ENCODE measurements around the gene POU3F1. TPM values are rescaled to one million over a fixed set of nuclear protein-coding genes. Genes with fewer than 3 reads are reported as not detected.

Gene POU3F1
- total RNA-seq: 1 to 10 TPM in 1 of 2 donors, under 1 TPM in 1; 0.67 to 3.4 TPM

GRCh38 chr1:38046333-38046883, at the start of gene POU3F1:
Gene POU3F1, minus strand, starts transcription at chr1:38046793. Its CDS starts 50 bp downstream, at chr1:38046743.

DNA sequence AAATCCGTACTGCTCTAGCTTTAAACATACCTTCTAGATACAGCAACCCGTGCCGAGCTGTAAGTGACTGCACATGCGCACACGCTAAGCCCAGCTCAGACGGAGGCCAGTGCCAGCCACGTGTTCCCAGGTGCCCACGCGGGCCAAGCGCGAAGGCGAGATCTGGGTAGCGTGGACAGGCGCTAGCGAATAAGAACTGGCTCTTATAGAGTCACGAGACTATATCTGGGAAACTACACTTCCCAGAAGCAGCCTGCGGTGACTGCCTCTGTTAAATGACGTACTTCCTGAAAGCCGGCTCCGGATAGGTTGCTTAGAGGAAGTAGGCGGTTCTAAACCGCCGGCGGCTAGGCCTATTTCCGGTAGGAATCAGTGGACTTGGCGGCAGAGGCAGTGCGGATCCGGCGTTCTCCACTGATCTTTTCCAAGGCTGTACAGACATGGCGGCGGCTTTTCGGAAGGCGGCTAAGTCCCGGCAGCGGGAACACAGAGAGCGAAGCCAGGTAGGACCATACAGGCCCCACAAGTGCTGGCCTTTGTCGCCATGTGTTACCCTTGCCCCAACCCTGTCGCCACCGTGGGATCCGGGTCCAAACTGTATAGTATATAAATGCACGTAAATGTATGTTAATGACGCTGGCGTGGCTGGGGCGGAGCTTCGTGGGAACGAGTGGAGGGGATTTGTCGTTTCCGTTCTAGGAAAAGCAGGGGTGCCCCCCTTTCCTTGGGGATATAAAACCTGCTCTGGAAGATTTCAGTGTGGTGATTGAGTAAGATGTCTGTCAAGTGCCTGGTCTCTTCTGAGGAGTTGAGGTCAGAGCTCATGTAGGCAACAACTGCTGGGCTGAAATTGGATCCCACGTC, 34.0 kb downstream of the POU3F1 start, which contains the start of gene UTP11:
UTP11 (plus strand) TSS at position 372 of the 864 bp plus-strand sequence; CDS start at position 441, 69 bp downstream.

GRCh38 chr1:38005195-38006007, 41.2 kb downstream of the POU3F1 start, which contains the start of gene FHL3:
Gene FHL3, minus strand, starts transcription at chr1:38005514. Its CDS starts 6,102 bp downstream, at chr1:37999412.

Small RNA genes lying within 50 kb of the gene (small RNA-seq; reads per million reads assigned to genes)
- 0.12 to 0.13 reads per million in 2 donors for gene MIR3659

Other genes with a start within 250 kb of the POU3F1 start
- gene C1orf122, start 239.0 kb downstream of the POU3F1 start, total RNA-seq: 10 to 100 TPM; 12.0 TPM
- 10 to 100 TPM; 18.9 to 42.0 TPM for gene YRDC, start 238.6 kb downstream of the POU3F1 start, total RNA-seq
- 1 to 10 TPM; 4.1 to 4.7 TPM for gene MTF1, start 187.2 kb downstream of the POU3F1 start, total RNA-seq
- gene INPP5B, start 99.7 kb downstream of the POU3F1 start, total RNA-seq: 10 to 100 TPM; 34.4 to 34.6 TPM
- 100 to 1,000 TPM in 1 of 2 donors, 10 to 100 TPM in 1; 77.4 to 121 TPM for gene SF3A3, start 56.8 kb downstream of the POU3F1 start, total RNA-seq
- 10 to 100 TPM; 13.7 to 36.1 TPM for gene FHL3, start 41.3 kb downstream of the POU3F1 start, total RNA-seq
- gene UTP11, start 34.1 kb downstream of the POU3F1 start, total RNA-seq: 10 to 100 TPM; 54.3 to 86.7 TPM

Measured in melanocyte of skin (primary cell).